ENCODE results near the gene TOM1L2. TPM values are rescaled to one million over a fixed set of nuclear protein-coding genes. Genes with fewer than 3 reads are reported as not detected.

TOM1L2 gene
- total RNA-seq, 1 donor from 2014 or later: 4.3 TPM

DNA sequence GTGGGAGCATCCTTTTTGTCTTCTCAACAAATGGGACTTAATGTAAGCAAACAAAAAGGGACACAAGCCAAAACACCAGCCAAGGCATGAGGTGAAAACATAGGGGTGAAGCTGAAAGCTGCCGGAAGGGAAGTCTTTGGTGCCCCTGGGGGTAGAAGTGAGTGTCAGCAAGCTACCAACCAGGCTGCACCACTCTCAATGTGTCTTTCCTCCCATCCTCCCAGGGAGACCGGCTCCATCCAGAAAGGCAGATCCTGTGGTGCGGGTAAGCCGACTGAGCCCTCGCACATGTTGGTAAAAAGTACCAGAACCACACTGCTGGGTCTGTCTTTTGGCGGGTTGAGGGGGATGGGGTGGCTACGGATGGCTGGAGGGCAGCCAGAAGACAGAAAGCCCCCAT, 83.4 kb downstream of the TOM1L2 start:
- H3K4me2 ChIP-seq: no peak overlapping the region

DNA sequence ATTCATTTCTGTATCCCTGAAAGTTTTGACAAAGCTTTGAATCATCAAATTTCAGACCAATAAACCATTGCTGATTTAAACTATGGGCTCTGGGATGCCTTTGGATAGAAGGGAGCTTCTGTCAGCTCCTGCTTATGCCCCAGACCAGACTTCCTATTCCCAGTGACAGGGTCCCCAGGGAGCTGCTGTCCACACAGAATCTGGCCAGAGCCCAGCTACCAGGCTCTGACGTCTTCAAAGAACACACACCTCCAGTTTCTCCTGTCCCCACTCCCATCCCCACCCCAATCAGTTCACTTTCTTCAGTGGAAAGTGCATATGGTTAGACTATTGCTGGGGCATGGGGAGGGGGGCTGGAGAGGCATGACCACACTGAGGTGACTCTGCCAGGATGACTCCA, 83.8 kb downstream of the TOM1L2 start:
- Histone ChIP-seq H3K9me3 (ENCODE audit: low read depth) (no peaks in the 10 kb centered on the region), H3F3A (ENCODE audit: low read depth) (peaks cover 15% of the 10 kb centered on the region), H3K9ac (no peak overlapping the region), H3K79me2 (ENCODE audit: low read depth) (no peaks in the 10 kb centered on the region), H3K27ac (no peak overlapping the region), H3K4me2 (no peak overlapping the region), H2AFZ (replicated peaks) (no peak overlapping the region), H3K27me3 (no peaks in the 10 kb centered on the region), H3K4me1 (peaks cover 43% of the 10 kb centered on the region), H4K20me1 (ENCODE audit: low read depth) (no peaks in the 10 kb centered on the region), H3K36me3 (no peaks in the 10 kb centered on the region), H3K4me3 (no peak overlapping the region)
- H3K27ac Mint-ChIP-seq: no peak overlapping the region
- no peaks in the 10 kb centered on the region for H3K9me3 Mint-ChIP-seq
- TF ChIP-seq CTCF (IDR thresholded peaks at IDR 0.05) (no peak), EZH2 (IDR thresholded peaks at IDR 0.05) (no peak), EZH2phosphoT487 (IDR thresholded peaks at IDR 0.05) (no peak)
- peaks cover 7% of the 10 kb centered on the region for H3K36me3 Mint-ChIP-seq
- H3K4me1 Mint-ChIP-seq: peaks cover 48% of the 10 kb centered on the region
- no peak overlapping the region for H3K4me3 Mint-ChIP-seq
- H3K27me3 Mint-ChIP-seq (ENCODE audit: insufficient read depth, low read depth): peaks cover 11% of the 10 kb centered on the region
- no peak for DNase-seq (ENCODE audit: low spot score)

More for the DNA sequence above, 83.4 kb downstream of the TOM1L2 start:
- no peak overlapping the region for H3K9ac ChIP-seq
- Mint-ChIP-seq H3K36me3 (peaks cover 7% of the 10 kb centered on the region), H3K27me3 (ENCODE audit: insufficient read depth, low read depth) (peaks cover 11% of the 10 kb centered on the region), H3K9me3 (no peaks in the 10 kb centered on the region), H3K4me1 (peaks cover 48% of the 10 kb centered on the region), H3K27ac (no peak overlapping the region), H3K4me3 (no peak overlapping the region)
- H3K4me1 ChIP-seq: peaks cover 43% of the 10 kb centered on the region
- H3K36me3 ChIP-seq: no peaks in the 10 kb centered on the region
- H3K4me3 ChIP-seq: no peak overlapping the region
- H2AFZ ChIP-seq (replicated peaks): no peak overlapping the region
- DNase-seq (ENCODE audit: low spot score): peak; percentile 74
- TF ChIP-seq EZH2 (IDR thresholded peaks at IDR 0.05) (no peak), CTCF (IDR thresholded peaks at IDR 0.05) (peak; percentile 50)
- H3K27ac ChIP-seq: no peak overlapping the region
- no peaks in the 10 kb centered on the region for H3K79me2 ChIP-seq (ENCODE audit: low read depth)
- H3F3A ChIP-seq (ENCODE audit: low read depth): peaks cover 15% of the 10 kb centered on the region
- H4K20me1 ChIP-seq (ENCODE audit: low read depth): no peaks in the 10 kb centered on the region
- H3K27me3 ChIP-seq: no peaks in the 10 kb centered on the region
- no peaks in the 10 kb centered on the region for H3K9me3 ChIP-seq (ENCODE audit: low read depth)

GRCh38 chr17:17887752-17888304, 84.4 kb downstream of the TOM1L2 start:
- TF ChIP-seq CTCF (IDR thresholded peaks at IDR 0.05) (no peak), EZH2 (IDR thresholded peaks at IDR 0.05) (no peak), EZH2phosphoT487 (IDR thresholded peaks at IDR 0.05) (no peak)
- DNase-seq (ENCODE audit: low spot score): no peak
- Histone ChIP-seq H3K79me2 (ENCODE audit: low read depth) (no peaks in the 10 kb centered on the region), H3K4me3 (no peak overlapping the region), H3K4me1 (peaks cover 45% of the 10 kb centered on the region), H3K36me3 (no peaks in the 10 kb centered on the region), H4K20me1 (ENCODE audit: low read depth) (no peaks in the 10 kb centered on the region), H3K27ac (no peak overlapping the region), H2AFZ (replicated peaks) (no peak overlapping the region), H3K9ac (no peak overlapping the region), H3K4me2 (no peak overlapping the region), H3K27me3 (no peaks in the 10 kb centered on the region), H3K9me3 (ENCODE audit: low read depth) (no peaks in the 10 kb centered on the region), H3F3A (ENCODE audit: low read depth) (peaks cover 15% of the 10 kb centered on the region)
- Mint-ChIP-seq H3K9me3 (no peaks in the 10 kb centered on the region), H3K27ac (no peak overlapping the region), H3K4me1 (peaks cover 48% of the 10 kb centered on the region), H3K27me3 (ENCODE audit: insufficient read depth, low read depth) (peaks cover 11% of the 10 kb centered on the region), H3K36me3 (peaks cover 3% of the 10 kb centered on the region), H3K4me3 (no peak overlapping the region)
